GM21825 (cell line): ENCODE measurements around the gene RBM4.

Experiments used
- ATAC-seq: cut with Tn5 transposase; IDR thresholded peaks from one replicate; pipeline ENCODE4 v1.9.1; 2021; ENCODE audit warnings: mild to moderate bottlenecking, moderate library complexity; ENCODE audit not compliant: unreplicated experiment

Gene RBM4

DNA sequence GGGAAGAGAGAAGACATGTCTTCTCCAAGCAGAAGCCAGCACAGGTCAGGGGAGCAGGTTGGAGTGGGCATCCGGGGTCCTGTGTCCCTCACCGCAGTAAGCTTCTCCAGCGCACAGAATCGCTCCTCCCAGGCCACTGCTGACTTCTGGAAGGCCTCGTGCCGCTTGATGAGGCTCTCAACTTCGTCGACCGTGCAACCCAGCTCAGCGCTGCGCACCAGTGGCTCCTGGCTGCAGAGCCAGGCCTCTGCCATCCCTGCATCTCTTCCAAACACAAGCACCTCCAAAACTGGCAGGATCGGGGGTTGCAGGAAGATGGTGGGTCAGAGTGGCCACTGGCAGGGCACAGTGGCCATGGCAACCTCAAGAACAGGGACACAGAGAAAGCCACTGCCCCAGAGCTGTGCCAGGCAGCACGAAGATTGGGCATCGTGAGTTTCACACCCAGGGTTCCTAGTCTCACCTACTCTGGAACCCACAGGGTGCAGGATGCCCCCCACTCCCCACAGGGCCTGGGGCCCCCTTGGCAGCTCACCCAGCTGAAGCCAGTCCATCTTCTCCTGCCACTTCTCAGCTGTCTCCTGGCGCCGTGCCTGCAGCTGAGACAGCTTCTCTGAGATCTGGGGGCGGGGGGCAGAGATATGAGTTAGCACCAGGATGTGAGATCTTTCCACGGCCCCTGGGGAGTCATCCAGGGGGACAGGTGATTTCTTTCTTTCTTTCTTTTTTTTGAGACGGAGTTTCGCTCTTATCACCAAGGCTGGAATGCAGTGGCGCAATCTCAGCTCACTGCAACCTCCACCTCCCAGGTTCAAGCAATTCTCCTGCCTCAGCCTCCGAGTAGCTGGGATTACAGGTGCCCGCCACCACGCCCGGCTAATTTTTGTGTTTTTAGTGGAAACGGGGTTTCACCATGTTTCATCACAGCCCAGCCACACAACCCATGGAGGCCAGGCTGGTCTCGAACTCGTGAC is 50.3 kb downstream of the RBM4 start:
- no peak for ATAC-seq

- ATAC-seq, result no peak
These were observed 51.4 kb downstream of the RBM4 start for GRCh38 chr11:66689661-66690590.

GRCh38 chr11:66691311-66691980 is 52.9 kb downstream of the RBM4 start:
- ATAC-seq, result no peak

DNA sequence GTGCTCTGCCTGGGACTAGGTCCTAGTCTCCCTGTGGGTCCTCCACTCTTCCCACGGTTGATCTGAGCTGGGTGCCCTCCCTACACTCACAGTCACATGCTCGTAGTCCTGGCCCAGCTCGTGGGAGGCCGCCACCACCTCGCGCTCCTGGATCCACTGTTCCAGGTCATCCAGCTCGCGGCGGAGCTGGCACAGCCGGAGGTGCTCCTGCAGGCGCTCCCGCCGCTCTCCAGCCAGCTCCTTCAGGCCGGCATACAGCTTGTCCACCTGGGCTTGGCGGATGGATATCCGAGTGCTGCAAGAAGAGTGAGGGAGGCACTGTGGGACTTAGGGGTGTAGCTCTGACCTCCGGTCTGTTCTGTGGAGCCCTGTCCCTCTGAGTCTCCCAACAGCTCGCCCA is 53.9 kb downstream of the RBM4 start:
- no peak for ATAC-seq

- ATAC-seq, result no peak
These were observed 54.4 kb downstream of the RBM4 start for GRCh38 chr11:66692871-66693331.

- no peak for ATAC-seq
These were observed 55.0 kb downstream of the RBM4 start for GRCh38 chr11:66693356-66694055.

- no peak for ATAC-seq
These were observed 55.5 kb downstream of the RBM4 start for GRCh38 chr11:66694056-66694410.

DNA sequence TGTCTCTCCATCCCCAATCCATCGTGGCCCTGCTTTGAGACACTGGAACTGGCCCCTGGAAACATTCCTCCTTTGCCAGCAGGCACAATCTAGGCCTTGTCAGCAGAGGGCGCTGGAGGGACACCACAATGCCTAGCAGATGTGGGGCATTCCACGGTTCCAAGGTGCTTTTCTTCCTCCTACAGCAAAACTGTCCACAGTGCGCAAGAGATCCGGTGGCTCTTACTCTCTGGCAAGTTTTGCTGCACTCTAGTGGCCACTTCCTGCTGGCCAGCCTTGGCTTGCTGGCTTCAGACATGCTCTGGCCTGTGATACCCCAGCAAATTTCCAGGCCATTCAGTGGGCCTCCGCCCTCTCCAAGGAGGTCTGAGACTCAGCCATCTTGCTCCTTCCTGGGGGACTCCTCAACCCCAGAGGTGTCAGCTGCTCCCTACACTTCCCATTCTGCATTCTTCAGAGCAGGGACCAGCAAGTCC is 56.3 kb downstream of the RBM4 start:
- peak; percentile 71 for ATAC-seq
